Measurements from ENCODE around the gene SLC13A2. TPM values are rescaled to one million over a fixed set of nuclear protein-coding genes. Genes with fewer than 3 reads are reported as not detected.

Gene SLC13A2
- total RNA-seq, 4 donors from 2014 or later, result not detected

DNA sequence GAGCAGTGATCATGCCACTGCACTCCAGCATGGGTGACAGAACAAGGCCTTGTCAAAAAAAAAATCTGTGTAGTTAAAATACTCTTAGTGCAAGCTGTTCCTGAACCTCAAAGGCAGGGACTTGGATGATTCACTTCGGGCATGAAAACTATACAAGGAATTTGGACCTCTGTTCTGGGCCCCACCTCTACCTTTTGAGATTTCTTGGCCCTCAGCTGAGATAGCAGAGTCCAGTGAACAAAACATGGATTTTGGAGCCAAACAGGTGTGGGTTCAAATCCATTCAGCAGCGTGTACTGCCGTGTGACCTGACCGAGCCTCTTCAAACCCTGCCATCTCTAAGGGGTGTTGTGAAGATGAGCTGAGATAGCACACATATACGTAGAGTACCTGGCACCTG is 6.8 kb downstream of the SLC13A2 start:
- TF ChIP-seq POLR2A (IDR thresholded peaks at IDR 0.05), result no peak
- TF ChIP-seq, protein P1, sequence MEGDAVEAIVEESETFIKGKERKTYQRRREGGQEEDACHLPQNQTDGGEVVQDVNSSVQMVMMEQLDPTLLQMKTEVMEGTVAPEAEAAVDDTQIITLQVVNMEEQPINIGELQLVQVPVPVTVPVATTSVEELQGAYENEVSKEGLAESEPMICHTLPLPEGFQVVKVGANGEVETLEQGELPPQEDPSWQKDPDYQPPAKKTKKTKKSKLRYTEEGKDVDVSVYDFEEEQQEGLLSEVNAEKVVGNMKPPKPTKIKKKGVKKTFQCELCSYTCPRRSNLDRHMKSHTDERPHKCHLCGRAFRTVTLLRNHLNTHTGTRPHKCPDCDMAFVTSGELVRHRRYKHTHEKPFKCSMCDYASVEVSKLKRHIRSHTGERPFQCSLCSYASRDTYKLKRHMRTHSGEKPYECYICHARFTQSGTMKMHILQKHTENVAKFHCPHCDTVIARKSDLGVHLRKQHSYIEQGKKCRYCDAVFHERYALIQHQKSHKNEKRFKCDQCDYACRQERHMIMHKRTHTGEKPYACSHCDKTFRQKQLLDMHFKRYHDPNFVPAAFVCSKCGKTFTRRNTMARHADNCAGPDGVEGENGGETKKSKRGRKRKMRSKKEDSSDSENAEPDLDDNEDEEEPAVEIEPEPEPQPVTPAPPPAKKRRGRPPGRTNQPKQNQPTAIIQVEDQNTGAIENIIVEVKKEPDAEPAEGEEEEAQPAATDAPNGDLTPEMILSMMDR (IDR thresholded peaks at IDR 0.05), result no peak
- H3K27me3 ChIP-seq, result no peaks in the 10 kb centered on the region
- intact Hi-C loops (cut with DNase I; ENCODE audit: low total_unique reads), result no loop called here
- no peak overlapping the region for H3K4me3 ChIP-seq
- no peaks in the 10 kb centered on the region for H3K36me3 ChIP-seq
- no peaks in the 10 kb centered on the region for H3K4me1 ChIP-seq
- no peak overlapping the region for H3K27ac ChIP-seq
- no peaks in the 10 kb centered on the region for H3K9me3 ChIP-seq
- DNase-seq, result no peak

DNA sequence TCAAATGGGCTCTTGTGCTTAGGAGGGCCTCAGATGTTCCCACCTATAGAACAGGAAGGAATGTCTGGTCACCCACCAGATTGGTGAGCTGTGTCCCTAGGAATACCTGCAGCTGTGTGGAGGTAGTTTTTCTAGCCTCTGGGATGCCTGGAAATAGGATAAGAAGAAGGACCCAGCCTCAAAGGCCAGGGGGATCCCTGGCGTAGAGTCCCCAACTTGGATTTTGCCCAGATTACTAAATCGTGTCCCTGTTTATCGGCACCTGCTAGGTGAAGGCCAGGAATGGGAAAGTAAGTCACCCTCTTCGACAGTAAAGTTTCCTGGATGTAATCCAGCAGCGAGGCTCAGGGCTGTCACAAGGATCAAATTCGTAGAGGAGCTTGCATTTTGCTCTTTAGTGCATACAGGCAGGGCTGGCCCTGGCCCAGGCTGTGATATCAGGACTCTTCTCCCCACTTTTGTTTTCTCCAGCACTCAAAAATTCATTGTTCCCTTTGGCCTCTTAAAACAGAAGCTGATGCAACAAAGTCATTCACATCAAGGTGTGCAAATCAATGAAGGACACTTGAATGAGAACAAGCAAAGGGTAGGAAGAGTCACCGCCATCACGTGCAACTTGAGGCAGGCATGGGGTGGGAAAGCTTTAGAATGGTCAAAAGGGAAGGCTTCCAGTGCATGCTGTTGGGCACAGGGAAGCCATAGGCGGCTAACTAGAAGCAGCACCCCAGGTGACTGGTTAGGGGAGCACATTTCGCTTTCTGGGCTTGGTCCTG is 7.5 kb downstream of the SLC13A2 start:
- no peak overlapping the region for H3K4me3 ChIP-seq
- H3K9me3 ChIP-seq, result no peaks in the 10 kb centered on the region
- H3K4me1 ChIP-seq, result no peaks in the 10 kb centered on the region
- no peaks in the 10 kb centered on the region for H3K36me3 ChIP-seq
- no peaks in the 10 kb centered on the region for H3K27me3 ChIP-seq
- TF ChIP-seq POLR2A (IDR thresholded peaks at IDR 0.05), result no peak
- TF ChIP-seq, protein P1 (IDR thresholded peaks at IDR 0.05), result no peak
- H3K27ac ChIP-seq, result no peak overlapping the region
- no peak for DNase-seq
- intact Hi-C loops (cut with DNase I; ENCODE audit: low total_unique reads), result no loop called here

DNA sequence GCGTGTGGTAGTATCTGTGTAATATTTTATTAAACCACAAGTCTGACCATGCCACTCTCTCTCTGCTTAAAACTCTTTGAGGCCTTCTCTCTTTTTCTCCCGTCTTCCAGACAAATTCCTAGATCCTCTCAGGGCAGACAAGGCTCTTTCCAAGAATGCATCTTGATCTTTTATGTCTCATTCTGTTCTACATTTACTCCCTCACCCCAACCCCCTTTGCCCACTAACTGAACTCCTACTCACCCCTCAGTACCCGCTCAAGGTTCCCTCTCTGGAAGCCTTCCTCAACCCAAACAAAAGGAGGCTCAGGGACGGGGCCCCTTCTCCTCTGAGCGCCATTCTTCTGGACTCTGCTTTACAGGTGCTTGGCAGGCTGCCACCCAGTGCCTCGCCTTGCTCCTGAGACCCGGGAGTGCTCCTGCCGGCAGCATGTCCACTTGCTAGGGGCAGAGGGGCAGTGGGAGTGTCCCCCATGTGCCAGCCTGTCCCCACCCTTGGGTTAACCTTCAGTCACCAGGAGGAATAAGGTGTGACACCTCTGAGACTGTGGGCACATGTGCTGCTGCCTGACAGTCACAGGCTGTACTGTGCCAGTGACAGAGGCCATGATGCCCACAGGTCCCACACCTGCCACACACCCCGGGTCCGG is 9.2 kb downstream of the SLC13A2 start:
- H3K36me3 ChIP-seq, result no peaks in the 10 kb centered on the region
- DNase-seq, result no peak
- no peak overlapping the region for H3K4me3 ChIP-seq
- H3K4me1 ChIP-seq, result no peaks in the 10 kb centered on the region
- intact Hi-C loops (cut with DNase I; ENCODE audit: low total_unique reads), result no loop called here
- no peaks in the 10 kb centered on the region for H3K27me3 ChIP-seq
- TF ChIP-seq POLR2A (IDR thresholded peaks at IDR 0.05), result no peak
- TF ChIP-seq, protein P1 (IDR thresholded peaks at IDR 0.05), result no peak
- no peaks in the 10 kb centered on the region for H3K9me3 ChIP-seq
- H3K27ac ChIP-seq, result no peak overlapping the region

DNA sequence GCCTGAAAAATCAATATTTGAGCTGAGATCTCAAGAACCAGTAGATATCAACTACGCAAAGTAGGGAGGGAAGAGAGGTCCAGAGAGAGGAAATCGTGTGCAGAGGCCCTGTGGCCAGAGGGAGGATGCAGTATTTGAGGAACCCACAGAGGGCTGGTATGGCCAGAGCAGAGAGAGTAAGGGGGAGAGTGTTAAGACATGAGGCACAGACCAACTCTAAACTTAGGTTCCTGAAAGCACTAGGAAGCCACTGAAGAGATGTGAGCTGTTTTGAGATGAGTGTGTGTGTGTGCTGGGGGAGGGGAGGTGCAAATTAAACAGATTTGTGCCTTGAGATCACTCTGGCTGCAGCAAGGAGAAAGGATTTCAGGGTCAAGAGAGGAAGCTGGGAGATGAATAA is 10.9 kb downstream of the SLC13A2 start:
- no peak for DNase-seq
- Histone ChIP-seq H3K9me3 (no peaks in the 10 kb centered on the region), H3K27me3 (no peaks in the 10 kb centered on the region), H3K4me3 (no peak overlapping the region), H3K36me3 (no peaks in the 10 kb centered on the region), H3K4me1 (no peaks in the 10 kb centered on the region), H3K27ac (no peak overlapping the region)
- intact Hi-C loops (cut with DNase I; ENCODE audit: low total_unique reads), result no loop called here
- TF ChIP-seq POLR2A (IDR thresholded peaks at IDR 0.05), result no peak
- TF ChIP-seq, protein P1 (IDR thresholded peaks at IDR 0.05), result no peak

DNA sequence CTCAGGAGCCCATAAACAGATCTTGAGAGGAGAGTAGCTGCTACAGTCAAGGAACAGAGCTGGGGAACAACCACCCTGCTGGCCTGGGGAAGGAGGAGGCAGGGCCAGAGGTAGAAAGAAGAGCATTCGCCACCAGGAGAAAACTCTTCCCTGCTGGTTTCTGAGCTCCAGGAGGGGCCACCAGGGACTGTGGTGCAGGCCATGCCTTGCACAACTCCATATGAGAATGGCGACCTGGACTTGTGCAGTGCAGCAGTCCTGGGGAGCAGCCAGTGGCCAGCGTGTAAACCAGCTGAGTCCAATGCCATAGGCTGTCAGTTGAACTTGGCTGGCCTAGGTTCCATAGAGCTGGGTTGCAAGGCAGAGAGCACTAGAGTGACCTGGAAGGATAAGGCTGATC is 11.6 kb downstream of the SLC13A2 start:
- no peaks in the 10 kb centered on the region for H3K9me3 ChIP-seq
- TF ChIP-seq, protein P1 (IDR thresholded peaks at IDR 0.05), result no peak
- TF ChIP-seq POLR2A (IDR thresholded peaks at IDR 0.05), result no peak
- no peaks in the 10 kb centered on the region for H3K27me3 ChIP-seq
- no peak overlapping the region for H3K4me3 ChIP-seq
- no peaks in the 10 kb centered on the region for H3K4me1 ChIP-seq
- H3K36me3 ChIP-seq, result no peaks in the 10 kb centered on the region
- H3K27ac ChIP-seq, result no peak overlapping the region
- intact Hi-C loops (cut with DNase I; ENCODE audit: low total_unique reads), result no loop called here
- no peak for DNase-seq

Data from uterus (tissue), 4 donors.